Mesothelial cell of epicardium (in vitro differentiated cells): Measurements from ENCODE around the gene DOCK11. TPM values are rescaled to one million over a fixed set of nuclear protein-coding genes. Genes with fewer than 3 reads are reported as not detected.
A peak's percentile ranks its signal among the peaks of the same experiment; 100 is the strongest.

Source experiments
- DNase-seq, 2 experiments: peaks; one replicate each; pipeline ENCODE4 v3.0.0; 2021; ENCODE audit warnings: low spot score in 2 of 2; ENCODE audit not compliant: unreplicated experiment in 2 of 2
- H3K27ac Mint-ChIP-seq: 2 replicates; pipeline ENCODE4 v1.8.0; 2021; ENCODE audit warnings: mixed read lengths
- H3K27me3 Mint-ChIP-seq: 2 replicates; pipeline ENCODE4 v1.8.0; 2021; ENCODE audit warnings: low read depth, mixed read lengths
- H3K36me3 Mint-ChIP-seq: 2 replicates; pipeline ENCODE4 v1.8.0; 2021; ENCODE audit warnings: mixed read lengths
- H3K4me1 Mint-ChIP-seq: 2 replicates; pipeline ENCODE4 v1.8.0; 2021; ENCODE audit warnings: mixed read lengths
- H3K4me3 Mint-ChIP-seq: 2 replicates; pipeline ENCODE4 v1.8.0; 2021; ENCODE audit warnings: mild to moderate bottlenecking, moderate library complexity, mixed read lengths
- H3K9me3 Mint-ChIP-seq: 2 replicates; pipeline ENCODE4 v1.8.0; 2021; ENCODE audit warnings: mixed read lengths
- total RNA-seq: library from RNA; stranded (reverse); gene quantifications from 3 replicates; pipeline ENCODE4 v1.2.1, GENCODE V29; 2021
- TF ChIP-seq, protein P1 (sequence below): fragments of 200-600 bp; sonication (generic); IDR thresholded peaks from one replicate; pipeline ENCODE4 v1.5.0; 2021; ENCODE audit warnings: antibody characterized with exemption; ENCODE audit not compliant: unreplicated experiment

Gene DOCK11
- total RNA-seq, 1 donor from 2014 or later, result 56.7 TPM

DNA sequence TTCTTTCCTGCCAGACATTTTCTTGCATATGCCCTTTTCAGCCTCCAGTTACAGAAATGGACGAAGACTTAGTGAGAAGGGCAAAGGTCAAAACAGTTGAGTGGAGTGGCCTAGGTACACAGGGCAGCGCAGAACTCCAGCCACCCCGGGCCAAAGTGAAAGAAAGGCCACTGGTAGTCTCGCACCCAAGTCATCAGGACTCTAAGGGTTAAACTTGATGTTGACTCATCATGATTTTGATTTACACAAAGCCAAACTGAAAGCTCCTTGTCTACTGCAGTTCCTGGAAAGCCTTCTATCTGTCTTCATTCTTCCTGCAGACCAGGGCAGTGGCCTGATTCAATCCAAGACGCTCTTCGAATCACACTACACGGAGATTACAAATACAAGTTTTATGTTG, 229.2 kb downstream of the DOCK11 start:
- TF ChIP-seq, protein P1, sequence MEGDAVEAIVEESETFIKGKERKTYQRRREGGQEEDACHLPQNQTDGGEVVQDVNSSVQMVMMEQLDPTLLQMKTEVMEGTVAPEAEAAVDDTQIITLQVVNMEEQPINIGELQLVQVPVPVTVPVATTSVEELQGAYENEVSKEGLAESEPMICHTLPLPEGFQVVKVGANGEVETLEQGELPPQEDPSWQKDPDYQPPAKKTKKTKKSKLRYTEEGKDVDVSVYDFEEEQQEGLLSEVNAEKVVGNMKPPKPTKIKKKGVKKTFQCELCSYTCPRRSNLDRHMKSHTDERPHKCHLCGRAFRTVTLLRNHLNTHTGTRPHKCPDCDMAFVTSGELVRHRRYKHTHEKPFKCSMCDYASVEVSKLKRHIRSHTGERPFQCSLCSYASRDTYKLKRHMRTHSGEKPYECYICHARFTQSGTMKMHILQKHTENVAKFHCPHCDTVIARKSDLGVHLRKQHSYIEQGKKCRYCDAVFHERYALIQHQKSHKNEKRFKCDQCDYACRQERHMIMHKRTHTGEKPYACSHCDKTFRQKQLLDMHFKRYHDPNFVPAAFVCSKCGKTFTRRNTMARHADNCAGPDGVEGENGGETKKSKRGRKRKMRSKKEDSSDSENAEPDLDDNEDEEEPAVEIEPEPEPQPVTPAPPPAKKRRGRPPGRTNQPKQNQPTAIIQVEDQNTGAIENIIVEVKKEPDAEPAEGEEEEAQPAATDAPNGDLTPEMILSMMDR, result no peak
- Mint-ChIP-seq H3K27ac (no peak overlapping the region), H3K9me3 (peaks cover 28% of the 10 kb centered on the region), H3K36me3 (no peaks in the 10 kb centered on the region), H3K4me1 (peaks cover 13% of the 10 kb centered on the region), H3K27me3 (no peaks in the 10 kb centered on the region), H3K4me3 (no peak overlapping the region)
- no peak for DNase-seq

DNA sequence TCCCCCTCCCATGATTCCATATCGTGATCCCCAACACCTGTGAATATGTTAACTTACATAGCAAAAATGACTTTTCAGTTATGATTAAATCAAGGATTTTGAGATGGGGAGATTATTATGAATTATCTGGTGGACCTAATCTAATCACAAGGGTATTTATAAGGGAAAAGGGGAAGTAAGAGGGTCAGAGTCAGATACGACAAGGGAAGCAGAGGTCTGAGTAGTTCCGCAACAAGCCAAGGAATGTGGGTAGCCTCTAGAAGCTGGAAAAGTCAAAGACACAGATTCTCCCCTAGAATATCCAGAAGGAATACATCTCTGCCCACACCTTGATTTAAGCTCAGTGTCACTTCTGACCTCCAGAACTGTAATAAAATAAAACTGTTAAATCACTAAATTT, 230.8 kb downstream of the DOCK11 start:
- peaks cover 17% of the 10 kb centered on the region for H3K4me1 Mint-ChIP-seq
- H3K9me3 Mint-ChIP-seq, result peaks cover 22% of the 10 kb centered on the region
- H3K4me3 Mint-ChIP-seq, result peak overlapping the region; percentile 35
- peak overlapping the region; percentile 37 for H3K27ac Mint-ChIP-seq
- TF ChIP-seq, protein P1, result no peak
- H3K27me3 Mint-ChIP-seq, result no peaks in the 10 kb centered on the region
- DNase-seq, result no peak
- no peaks in the 10 kb centered on the region for H3K36me3 Mint-ChIP-seq

DNA sequence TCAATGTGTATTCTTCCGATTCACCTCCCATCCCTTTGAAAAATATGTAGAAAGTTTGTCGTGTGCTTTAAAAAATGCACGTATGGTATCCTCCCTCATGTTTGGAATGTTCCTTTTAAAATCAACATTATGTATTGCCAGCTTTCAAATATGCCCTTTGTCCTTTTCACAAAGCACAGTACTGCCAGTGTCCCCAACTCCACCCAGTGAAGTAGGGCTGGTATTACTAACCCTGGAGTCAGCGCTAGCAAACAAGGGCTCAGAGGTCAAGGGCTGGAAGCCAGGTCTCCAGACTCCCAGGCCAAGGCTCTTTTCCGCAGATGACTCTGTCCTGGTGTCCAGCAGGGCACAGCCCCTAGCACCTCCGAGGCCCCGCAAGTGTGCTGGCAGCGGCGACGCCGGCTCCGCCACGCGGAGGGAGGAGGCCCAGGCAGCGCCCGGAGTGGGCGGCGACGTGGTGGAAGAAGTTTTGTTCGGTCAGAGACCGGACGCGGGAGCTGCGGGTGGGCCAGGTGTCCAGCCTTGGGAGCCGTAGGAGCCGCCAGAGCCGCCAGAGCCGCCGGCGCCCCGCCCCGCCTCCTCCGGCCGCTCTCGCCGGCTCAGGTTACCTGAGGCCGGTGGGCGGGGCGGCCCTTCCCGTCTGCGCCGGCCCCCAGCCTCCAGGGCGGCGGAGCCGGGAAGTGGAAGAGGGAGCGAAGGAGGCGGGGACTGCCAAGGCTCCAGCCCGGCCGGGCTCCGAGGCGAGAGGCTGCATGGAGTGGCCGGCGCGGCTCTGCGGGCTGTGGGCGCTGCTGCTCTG, 231.5 kb downstream of the DOCK11 start, which contains the start of gene IL13RA1:
TSS of gene IL13RA1 (plus strand) at position 720 of the 799 bp plus-strand sequence. CDS start at position 753, 33 bp downstream.
- Mint-ChIP-seq H3K27me3 (no peaks in the 10 kb centered on the region), H3K4me1 (peaks cover 17% of the 10 kb centered on the region), H3K27ac (peak within 1 kb of the TSS; percentile 43), H3K36me3 (no peaks in the 10 kb centered on the region), H3K9me3 (peaks cover 17% of the 10 kb centered on the region), H3K4me3 (peak within 1 kb of the TSS; percentile 74)
- DNase-seq, result peak; percentile 70 to 82
- TF ChIP-seq, protein P1, result no peak

DNA sequence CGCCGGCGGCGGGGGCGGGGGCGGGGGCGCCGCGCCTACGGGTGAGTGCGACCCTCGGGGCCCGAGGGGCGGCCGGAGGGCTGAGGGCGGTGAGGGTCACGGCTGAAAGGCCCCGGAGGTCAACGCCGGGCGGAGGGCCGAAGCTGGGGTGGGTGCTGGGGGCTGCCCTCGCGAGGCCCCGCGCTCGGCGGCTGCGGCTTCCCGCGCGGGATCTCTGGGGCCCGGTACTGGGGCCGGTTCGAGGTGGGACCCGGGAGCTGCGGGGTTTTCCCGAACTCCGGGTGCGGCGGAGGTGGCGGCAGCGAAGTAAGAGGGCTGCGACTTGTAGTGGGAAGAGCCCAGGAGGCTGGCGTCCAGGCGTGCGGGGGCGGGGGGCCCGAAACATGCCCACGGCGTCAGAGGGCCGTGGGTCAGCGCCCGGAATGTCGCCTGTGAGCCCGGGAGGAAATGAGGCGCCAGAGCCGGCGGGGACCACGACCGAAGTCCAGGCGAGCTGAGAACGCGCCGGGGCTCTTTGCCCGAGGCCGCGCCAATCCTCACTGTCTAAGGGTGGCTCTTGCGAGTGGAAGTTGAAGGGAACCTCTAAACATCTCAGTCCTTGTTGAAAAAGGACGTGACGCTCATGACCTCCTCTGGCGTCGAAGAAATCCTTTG, 232.2 kb downstream of the DOCK11 start:
- TF ChIP-seq, protein P1, result no peak
- peak overlapping the region; percentile 43 for H3K27ac Mint-ChIP-seq
- H3K4me3 Mint-ChIP-seq, result peak overlapping the region; percentile 74
- peaks cover 17% of the 10 kb centered on the region for H3K4me1 Mint-ChIP-seq
- peak in 1 of 2 experiments; percentile 43 for DNase-seq
- no peaks in the 10 kb centered on the region for H3K36me3 Mint-ChIP-seq
- no peaks in the 10 kb centered on the region for H3K27me3 Mint-ChIP-seq
- H3K9me3 Mint-ChIP-seq, result peaks cover 18% of the 10 kb centered on the region

DNA sequence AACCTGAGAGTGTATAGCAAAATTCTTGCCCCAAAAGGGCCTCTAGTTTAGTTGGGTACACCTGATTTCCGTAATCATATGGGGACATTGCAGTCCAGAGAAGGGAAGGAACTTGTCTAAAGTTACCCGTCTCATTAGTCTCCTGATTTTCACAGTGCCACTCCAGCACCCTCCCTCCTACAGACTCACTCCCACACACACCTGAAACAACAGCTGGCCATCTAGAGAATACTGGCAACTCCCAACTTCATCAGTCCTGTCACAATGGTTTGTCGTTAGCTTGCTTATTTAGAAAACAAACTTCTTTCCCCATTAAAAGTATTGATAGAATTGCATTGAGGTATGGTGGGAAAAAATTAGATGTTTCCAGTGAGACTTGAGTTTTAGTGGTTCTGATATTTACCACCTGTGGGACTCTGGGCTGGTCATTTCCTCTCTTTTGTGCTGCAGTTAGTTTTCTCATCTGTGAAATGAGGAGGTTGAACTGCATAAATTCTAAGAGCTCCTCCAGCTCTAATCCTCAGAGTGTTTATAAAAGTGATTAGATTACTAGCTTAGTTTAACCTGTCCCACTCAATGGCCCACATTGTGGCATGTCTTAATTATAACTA, 233.5 kb downstream of the DOCK11 start:
- TF ChIP-seq, protein P1, result no peak
- no peak for DNase-seq
- H3K4me3 Mint-ChIP-seq, result peak overlapping the region; percentile 74
- H3K9me3 Mint-ChIP-seq, result peaks cover 25% of the 10 kb centered on the region
- peaks cover 16% of the 10 kb centered on the region for H3K4me1 Mint-ChIP-seq
- no peaks in the 10 kb centered on the region for H3K27me3 Mint-ChIP-seq
- peaks cover 3% of the 10 kb centered on the region for H3K36me3 Mint-ChIP-seq
- H3K27ac Mint-ChIP-seq, result no peak overlapping the region
